Measurements from ENCODE around the gene ZBTB20. TPM values are rescaled to one million over a fixed set of nuclear protein-coding genes. Genes with fewer than 3 reads are reported as not detected.

The ZBTB20 gene
- total RNA-seq, 1 donor from 2014 or later = 15.5 TPM

DNA sequence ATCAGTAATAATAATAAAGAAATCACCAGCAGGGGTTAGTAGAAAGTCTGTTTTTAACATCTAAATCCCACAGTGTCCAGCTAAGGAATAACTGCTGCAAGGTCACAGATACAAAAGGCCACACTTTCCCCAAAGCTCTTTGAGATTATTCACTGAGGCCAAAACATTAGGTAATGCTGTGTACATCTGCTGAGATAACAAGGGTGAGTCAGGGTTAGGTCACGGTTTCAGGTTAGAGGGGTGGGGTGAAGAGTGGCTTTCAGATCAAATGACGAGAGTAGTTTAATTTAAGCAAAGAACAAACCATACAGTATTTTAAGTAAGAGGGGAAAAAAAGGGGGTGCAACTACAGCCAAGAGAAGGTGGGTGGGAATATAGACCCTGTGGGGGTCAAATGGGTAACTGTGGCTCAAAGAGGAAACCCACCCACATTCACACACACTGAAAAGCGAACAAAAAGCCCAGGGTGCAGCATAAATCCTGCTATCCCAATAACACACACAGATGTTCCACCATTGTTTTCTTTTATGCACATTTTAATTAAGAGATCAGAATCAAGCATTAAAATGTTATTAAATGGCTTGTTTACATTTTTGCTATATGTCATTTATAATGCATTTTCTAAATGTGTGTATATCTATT, 440.4 kb downstream of the ZBTB20 start:
- Mint-ChIP-seq H3K9me3 (ENCODE audit: low read depth) (no peaks in the 10 kb centered on the region), H3K4me1 (ENCODE audit: low read depth) (peaks cover 9% of the 10 kb centered on the region), H3K27me3 (ENCODE audit: low read depth) (no peaks in the 10 kb centered on the region), H3K4me3 (ENCODE audit: unreplicated experiment) (no peak overlapping the region), H3K36me3 (ENCODE audit: low read depth) (no peaks in the 10 kb centered on the region), H3K27ac (ENCODE audit: unreplicated experiment) (no peak overlapping the region)
- TF ChIP-seq, protein P1, sequence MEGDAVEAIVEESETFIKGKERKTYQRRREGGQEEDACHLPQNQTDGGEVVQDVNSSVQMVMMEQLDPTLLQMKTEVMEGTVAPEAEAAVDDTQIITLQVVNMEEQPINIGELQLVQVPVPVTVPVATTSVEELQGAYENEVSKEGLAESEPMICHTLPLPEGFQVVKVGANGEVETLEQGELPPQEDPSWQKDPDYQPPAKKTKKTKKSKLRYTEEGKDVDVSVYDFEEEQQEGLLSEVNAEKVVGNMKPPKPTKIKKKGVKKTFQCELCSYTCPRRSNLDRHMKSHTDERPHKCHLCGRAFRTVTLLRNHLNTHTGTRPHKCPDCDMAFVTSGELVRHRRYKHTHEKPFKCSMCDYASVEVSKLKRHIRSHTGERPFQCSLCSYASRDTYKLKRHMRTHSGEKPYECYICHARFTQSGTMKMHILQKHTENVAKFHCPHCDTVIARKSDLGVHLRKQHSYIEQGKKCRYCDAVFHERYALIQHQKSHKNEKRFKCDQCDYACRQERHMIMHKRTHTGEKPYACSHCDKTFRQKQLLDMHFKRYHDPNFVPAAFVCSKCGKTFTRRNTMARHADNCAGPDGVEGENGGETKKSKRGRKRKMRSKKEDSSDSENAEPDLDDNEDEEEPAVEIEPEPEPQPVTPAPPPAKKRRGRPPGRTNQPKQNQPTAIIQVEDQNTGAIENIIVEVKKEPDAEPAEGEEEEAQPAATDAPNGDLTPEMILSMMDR (IDR thresholded peaks at IDR 0.05) = no peak
- no peak for DNase-seq (ENCODE audit: low spot score)

DNA sequence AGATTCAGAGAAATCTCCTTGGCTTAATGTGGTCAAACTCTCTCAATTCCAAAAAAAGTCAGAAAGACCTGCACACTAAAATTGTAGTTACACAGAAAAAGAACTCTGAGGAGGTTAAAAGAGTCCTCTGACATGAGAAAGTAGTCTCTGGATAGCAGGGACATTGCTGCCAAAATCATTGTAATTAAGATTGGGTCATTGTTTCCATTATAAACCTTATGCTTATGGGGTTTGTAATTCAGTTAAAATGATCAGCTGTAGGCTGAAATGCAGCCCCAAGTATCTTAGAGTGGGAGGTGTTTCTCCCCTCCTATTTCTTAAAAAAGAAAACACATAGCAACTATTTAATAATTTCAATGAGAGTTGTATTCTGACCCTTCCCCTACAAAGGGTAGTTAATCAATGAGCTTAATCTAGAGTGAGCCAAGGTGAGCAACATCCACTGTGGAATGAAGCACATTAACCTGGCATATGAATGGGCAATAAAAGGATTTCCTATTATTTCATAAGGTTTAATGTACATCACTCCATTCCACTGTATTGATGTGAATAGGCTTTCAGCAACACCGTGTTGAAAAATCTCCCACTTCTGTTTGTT, 446.4 kb downstream of the ZBTB20 start:
- TF ChIP-seq, protein P1 (IDR thresholded peaks at IDR 0.05) = no peak
- Mint-ChIP-seq H3K4me3 (ENCODE audit: unreplicated experiment) (no peak overlapping the region), H3K9me3 (ENCODE audit: low read depth) (no peaks in the 10 kb centered on the region), H3K27me3 (ENCODE audit: low read depth) (no peaks in the 10 kb centered on the region), H3K4me1 (ENCODE audit: low read depth) (no peaks in the 10 kb centered on the region), H3K36me3 (ENCODE audit: low read depth) (no peaks in the 10 kb centered on the region), H3K27ac (ENCODE audit: unreplicated experiment) (no peak overlapping the region)
- DNase-seq (ENCODE audit: low spot score) = no peak

DNA sequence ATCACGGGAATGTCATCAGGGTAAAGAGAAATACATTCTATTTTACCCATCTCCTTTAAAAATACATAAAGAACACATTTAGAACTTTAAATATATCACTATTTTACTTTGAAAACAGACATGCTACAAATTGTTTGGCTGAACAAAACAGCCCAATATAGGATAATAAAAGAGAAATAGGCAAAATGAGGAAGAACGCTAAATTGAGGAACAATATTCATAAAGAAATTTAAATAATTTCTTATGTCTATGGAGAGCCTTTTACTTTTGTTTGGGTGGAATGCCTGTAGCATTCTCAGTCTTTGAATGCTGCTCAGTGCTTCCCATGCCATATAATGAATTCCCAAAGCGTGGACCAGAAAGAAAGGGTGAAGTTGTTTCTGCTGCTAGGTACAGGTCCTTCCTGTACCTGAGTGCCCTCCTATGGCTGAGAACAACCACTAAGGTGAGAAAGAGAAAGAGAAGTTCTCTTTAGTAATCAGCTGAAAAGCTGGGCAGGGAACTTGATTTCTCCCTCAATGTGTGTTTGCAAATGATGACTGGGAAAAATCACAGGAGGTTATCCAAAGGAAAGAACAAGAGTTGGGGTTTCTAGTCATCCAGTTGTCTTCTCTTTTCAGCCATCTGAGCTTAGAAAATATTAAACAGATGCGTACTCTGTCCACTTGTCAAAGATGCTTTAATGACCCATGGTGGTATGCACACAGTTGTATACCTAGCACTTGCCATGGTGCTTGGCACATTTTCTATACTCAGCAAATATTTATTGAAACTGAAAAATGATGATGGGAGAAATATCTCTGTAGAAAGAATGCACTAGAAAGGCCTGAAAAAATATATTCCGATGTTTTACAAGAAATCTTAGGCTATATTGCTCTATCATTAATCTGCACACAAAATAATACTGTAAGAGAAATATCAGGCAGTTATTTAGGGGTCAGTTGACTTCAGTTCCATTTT, 448.7 kb downstream of the ZBTB20 start:
- TF ChIP-seq, protein P1 (IDR thresholded peaks at IDR 0.05) = no peak
- Mint-ChIP-seq H3K36me3 (ENCODE audit: low read depth) (no peaks in the 10 kb centered on the region), H3K4me3 (ENCODE audit: unreplicated experiment) (no peak overlapping the region), H3K4me1 (ENCODE audit: low read depth) (no peaks in the 10 kb centered on the region), H3K9me3 (ENCODE audit: low read depth) (no peaks in the 10 kb centered on the region), H3K27me3 (ENCODE audit: low read depth) (no peaks in the 10 kb centered on the region), H3K27ac (ENCODE audit: unreplicated experiment) (no peak overlapping the region)
- DNase-seq (ENCODE audit: low spot score) = no peak

DNA sequence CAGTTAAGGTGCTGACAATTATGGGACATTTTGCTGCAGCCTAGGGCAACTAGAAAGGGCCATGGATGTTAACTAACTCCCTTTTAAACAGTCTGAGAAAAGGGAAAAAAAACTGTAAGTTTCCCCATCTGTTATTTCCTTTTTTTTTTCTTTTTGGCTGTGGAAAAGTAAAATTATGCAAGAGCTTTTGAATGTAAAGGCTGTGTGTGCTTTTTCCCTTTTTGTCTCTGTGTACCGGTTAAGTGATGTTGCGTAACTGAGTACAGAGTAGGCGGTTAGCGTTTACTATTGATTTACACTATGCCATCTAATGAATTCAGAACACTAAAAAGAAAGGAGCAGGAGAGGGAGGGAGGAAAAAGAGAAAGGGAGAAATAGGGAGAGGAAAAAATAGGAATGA, 449.7 kb downstream of the ZBTB20 start:
- H3K4me3 Mint-ChIP-seq (ENCODE audit: unreplicated experiment) = no peak overlapping the region
- H3K9me3 Mint-ChIP-seq (ENCODE audit: low read depth) = no peaks in the 10 kb centered on the region
- no peaks in the 10 kb centered on the region for H3K36me3 Mint-ChIP-seq (ENCODE audit: low read depth)
- TF ChIP-seq, protein P1 (IDR thresholded peaks at IDR 0.05) = no peak
- H3K4me1 Mint-ChIP-seq (ENCODE audit: low read depth) = no peaks in the 10 kb centered on the region
- H3K27me3 Mint-ChIP-seq (ENCODE audit: low read depth) = no peaks in the 10 kb centered on the region
- DNase-seq (ENCODE audit: low spot score) = no peak
- H3K27ac Mint-ChIP-seq (ENCODE audit: unreplicated experiment) = no peak overlapping the region

DNA sequence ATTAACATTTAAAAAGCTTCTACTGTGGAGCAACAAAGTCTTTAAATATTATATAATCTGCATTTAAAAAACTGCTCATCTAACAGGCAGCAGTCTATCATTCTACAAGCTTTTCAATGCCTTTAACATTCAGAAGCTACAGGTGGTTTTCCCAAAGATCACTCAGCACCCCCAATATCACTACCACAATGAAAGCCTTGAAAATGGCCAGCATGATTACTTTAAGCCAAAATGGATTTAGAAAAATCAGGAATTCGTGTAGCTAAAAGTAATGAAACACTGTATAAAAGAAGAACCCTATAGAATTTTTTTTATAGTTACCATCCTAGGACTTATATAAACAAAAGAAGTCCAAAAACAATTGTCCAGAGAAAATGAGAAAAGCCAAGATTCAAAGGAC, 452.8 kb downstream of the ZBTB20 start:
- Mint-ChIP-seq H3K4me3 (ENCODE audit: unreplicated experiment) (no peak overlapping the region), H3K27ac (ENCODE audit: unreplicated experiment) (no peak overlapping the region), H3K4me1 (ENCODE audit: low read depth) (no peaks in the 10 kb centered on the region), H3K36me3 (ENCODE audit: low read depth) (no peaks in the 10 kb centered on the region), H3K27me3 (ENCODE audit: low read depth) (no peaks in the 10 kb centered on the region), H3K9me3 (ENCODE audit: low read depth) (no peaks in the 10 kb centered on the region)
- TF ChIP-seq, protein P1 (IDR thresholded peaks at IDR 0.05) = no peak
- no peak for DNase-seq (ENCODE audit: low spot score)
